OCI-LY3 (cell line): ENCODE measurements around the gene CD79B.

Source experiments
- H2AFZ ChIP-seq: fragments of 200-600, 300-600 bp; shearing (Covaris generic); 2 replicates; pipeline ENCODE4 v1.6.0; 2014; ENCODE audit warnings: antibody characterized with exemption, low read depth, low read length
- H3K27ac ChIP-seq: fragments of 200-600, 300-600 bp; sonication (generic); 2 replicates; pipeline ENCODE4 v1.5.1; 2014; ENCODE audit warnings: mild to moderate bottlenecking, low read length, moderate library complexity, mixed read lengths
- H3K27me3 ChIP-seq: fragments of 200-600, 300-600 bp; sonication (generic); 2 replicates; pipeline ENCODE4 v1.6.1; 2014; ENCODE audit warnings: low read depth, low read length, mixed read lengths
- H3K36me3 ChIP-seq: fragments of 200-600, 300-600 bp; sonication (generic); replicated peaks from 2 replicates; pipeline ENCODE3; 2014; ENCODE audit warnings: low read depth, low read length, mixed read lengths
- H3K4me1 ChIP-seq: fragments of 300-600, 200-600 bp; sonication (generic); 2 replicates; pipeline ENCODE4 v1.6.1; 2014; ENCODE audit warnings: low read length, mixed read lengths
- H3K4me2 ChIP-seq: fragments of 200-600, 300-600 bp; sonication (generic); 2 replicates; pipeline ENCODE4 v1.6.1; 2014; ENCODE audit warnings: low read length, mixed read lengths
- H3K4me3 ChIP-seq: fragments of 300-600, 200-600 bp; sonication (generic); 2 replicates; pipeline ENCODE4 v1.5.1; 2014; ENCODE audit warnings: antibody characterized with exemption, mild to moderate bottlenecking, low read length, moderate library complexity
- H3K79me2 ChIP-seq: fragments of 300-600, 200-600 bp; shearing (Covaris generic); 2 replicates; pipeline ENCODE4 v1.6.1; 2014; ENCODE audit warnings: mild to moderate bottlenecking, low read length, mixed read lengths
- H3K9ac ChIP-seq: fragments of 300-600, 200-600 bp; shearing (Covaris generic); 2 replicates; pipeline ENCODE4 v1.6.0; 2014; ENCODE audit warnings: mild to moderate bottlenecking, low read length, moderate library complexity
- H3K9me3 ChIP-seq: fragments of 200-600, 300-600 bp; shearing (Covaris generic); 2 replicates; pipeline ENCODE4 v1.6.1; 2014; ENCODE audit warnings: low read length, mixed read lengths; ENCODE audit not compliant: insufficient read depth
- H4K20me1 ChIP-seq: fragments of 200-600, 300-600 bp; sonication (generic); 2 replicates; pipeline ENCODE4 v1.6.1; 2016; ENCODE audit warnings: low read length, mixed read lengths; ENCODE audit not compliant: insufficient read depth
- EZH2phosphoT487 ChIP-seq: fragments of 200-600 bp; shearing (Covaris generic); IDR thresholded peaks from 2 replicates; pipeline ENCODE4 v1.6.1; 2018; ENCODE audit warnings: antibody characterized with exemption, mixed run types, low read depth
- TF ChIP-seq, protein P1 (sequence below): fragments of 200-600, 300-600 bp; sonication (generic); IDR thresholded peaks from 2 replicates; pipeline ENCODE4 v1.5.1; 2014; ENCODE audit warnings: antibody characterized with exemption, low read length, low read depth

Gene CD79B

DNA sequence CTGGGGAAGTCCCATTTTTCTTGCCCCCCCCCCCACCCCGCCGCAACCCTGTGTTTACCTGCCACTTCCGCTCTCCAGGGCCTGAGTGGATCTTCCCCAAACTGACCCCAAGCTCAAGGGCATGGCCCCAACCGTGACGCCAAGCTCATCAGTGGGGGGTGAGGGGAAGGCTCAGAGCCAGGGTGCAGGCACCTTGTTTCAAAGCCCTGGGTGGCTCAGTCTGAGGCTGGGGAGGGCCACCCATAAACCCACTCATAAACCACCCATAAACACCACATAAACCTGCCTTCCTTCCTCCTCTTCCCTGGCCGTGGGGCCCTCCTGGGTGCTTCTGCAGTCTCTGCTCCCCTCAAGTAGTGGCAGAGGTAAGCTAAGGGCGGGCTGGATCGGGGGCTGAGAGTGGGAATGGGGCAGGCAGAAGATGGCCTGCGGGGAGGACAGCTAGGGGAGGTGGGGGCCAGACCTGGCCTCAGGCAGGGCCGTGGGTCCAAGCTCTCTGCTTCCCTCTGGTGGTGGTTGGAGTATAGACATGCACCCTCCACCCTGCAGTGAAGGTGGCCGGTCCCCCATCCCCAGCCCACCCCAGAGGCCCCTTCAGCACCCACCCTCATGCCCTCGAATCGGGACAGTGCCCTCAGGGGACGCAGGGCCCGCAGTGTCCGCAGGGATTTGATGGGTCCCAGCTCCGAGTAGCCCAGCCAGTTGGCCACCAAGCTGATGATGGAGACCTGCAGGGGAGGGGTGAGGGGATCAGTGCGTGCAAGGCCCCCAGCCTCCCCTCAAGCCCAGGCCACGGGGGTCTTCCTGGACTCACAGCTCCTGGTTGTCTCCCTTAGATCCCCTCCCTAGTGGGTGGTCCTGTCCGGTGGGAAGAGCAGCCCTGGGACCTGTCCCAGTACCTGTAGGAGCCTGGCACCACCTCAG lies 14.6 kb upstream of the CD79B start:
- Histone ChIP-seq H3K9ac (peak overlapping the region; percentile 71), H3K36me3 (no peaks in the 10 kb centered on the region), H3K27me3 (peaks cover 15% of the 10 kb centered on the region), H3K4me2 (peak overlapping the region; percentile 96), H4K20me1 (no peaks in the 10 kb centered on the region), H3K4me3 (peak overlapping the region; percentile 72), H3K4me1 (peaks cover 26% of the 10 kb centered on the region), H2AFZ (peak overlapping the region; percentile 88; the same call in 1 of the 2 replicates), H3K79me2 (no peaks in the 10 kb centered on the region), H3K27ac (peak overlapping the region; percentile 68), H3K9me3 (no peaks in the 10 kb centered on the region)
- TF ChIP-seq, protein P1, sequence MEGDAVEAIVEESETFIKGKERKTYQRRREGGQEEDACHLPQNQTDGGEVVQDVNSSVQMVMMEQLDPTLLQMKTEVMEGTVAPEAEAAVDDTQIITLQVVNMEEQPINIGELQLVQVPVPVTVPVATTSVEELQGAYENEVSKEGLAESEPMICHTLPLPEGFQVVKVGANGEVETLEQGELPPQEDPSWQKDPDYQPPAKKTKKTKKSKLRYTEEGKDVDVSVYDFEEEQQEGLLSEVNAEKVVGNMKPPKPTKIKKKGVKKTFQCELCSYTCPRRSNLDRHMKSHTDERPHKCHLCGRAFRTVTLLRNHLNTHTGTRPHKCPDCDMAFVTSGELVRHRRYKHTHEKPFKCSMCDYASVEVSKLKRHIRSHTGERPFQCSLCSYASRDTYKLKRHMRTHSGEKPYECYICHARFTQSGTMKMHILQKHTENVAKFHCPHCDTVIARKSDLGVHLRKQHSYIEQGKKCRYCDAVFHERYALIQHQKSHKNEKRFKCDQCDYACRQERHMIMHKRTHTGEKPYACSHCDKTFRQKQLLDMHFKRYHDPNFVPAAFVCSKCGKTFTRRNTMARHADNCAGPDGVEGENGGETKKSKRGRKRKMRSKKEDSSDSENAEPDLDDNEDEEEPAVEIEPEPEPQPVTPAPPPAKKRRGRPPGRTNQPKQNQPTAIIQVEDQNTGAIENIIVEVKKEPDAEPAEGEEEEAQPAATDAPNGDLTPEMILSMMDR, result peak; percentile 62
- no peak for TF ChIP-seq EZH2phosphoT487

DNA sequence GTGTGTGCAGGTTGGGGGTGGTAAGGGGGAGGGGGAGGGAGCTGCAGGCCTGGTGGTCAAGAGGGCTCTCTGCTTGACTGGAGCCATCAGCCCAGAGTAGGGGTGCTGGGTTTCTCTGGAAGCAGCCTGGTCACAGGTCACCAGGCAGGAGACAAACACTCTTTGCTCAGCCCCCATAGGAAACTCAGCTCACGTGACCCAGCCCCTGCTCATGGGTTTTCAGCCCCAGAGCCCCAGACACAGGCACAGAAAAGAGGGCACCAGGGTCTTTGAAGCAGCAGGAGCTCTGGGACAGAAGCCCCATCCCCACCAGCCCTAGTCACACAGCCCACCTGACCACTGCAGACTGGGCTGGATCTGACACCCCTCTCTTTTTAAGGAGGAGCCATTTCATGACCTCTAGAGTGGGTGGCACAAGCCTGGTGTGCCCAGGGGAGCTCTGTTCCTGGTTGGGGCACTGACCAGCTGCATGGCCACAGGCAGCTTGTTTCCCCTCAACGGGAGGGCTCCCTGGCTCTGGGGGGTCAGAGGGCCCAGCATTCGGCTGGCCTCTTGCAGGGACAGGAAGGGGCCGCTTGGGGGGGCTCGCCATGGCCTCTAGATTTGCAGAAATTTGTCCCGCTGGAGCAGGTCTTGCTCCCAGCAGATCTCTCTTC lies 13.8 kb upstream of the CD79B start:
- Histone ChIP-seq H3K36me3 (no peaks in the 10 kb centered on the region), H3K9me3 (no peaks in the 10 kb centered on the region), H4K20me1 (no peaks in the 10 kb centered on the region), H3K4me1 (peaks cover 26% of the 10 kb centered on the region), H2AFZ (peak overlapping the region; percentile 26; the same call in 1 of the 2 replicates), H3K27ac (peak overlapping the region; percentile 21; the same call in 1 of the 2 replicates), H3K79me2 (no peaks in the 10 kb centered on the region), H3K9ac (peak overlapping the region; percentile 44; the same call in 1 of the 2 replicates), H3K4me2 (peak overlapping the region; percentile 96), H3K4me3 (peak overlapping the region; percentile 21; the same call in 1 of the 2 replicates), H3K27me3 (peaks cover 15% of the 10 kb centered on the region)
- TF ChIP-seq, protein P1, result peak; percentile 35
- no peak for TF ChIP-seq EZH2phosphoT487

DNA sequence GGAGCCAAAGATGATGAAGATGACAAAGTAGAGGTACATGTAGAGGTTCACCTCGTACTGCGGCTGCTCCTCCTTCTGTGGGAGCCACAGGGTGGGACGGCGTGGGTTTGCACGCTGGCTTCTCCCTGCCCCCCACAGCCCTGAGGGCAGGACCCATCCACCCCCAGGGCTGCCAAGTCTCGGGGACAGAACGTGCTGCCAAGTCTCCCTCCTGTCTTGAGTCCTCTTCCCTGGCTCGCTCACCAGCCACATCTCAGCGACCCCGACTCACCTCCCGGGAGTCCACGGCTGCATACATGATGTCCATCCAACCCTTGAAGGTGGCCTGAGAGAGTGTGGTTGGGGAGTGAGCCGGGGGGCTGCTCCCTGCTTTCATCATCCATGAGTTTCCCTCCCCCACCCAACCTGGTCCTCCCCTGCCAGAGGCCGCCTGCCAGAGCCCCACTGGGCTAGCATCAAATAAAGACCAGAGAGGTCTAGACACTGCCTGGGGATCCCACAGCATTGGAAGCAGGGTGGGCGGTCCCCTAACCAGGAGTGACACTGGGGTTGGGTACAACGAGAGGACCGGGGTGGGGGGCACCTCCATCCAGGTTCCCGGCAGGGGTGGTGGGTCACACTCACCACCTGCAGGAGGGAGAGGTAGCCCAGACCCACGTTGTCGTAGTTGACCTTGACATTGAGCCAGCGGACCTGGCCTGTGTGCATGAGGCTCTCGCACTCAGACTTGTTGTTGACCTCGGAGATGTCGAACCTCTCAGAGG lies 12.8 kb upstream of the CD79B start:
- Histone ChIP-seq H3K36me3 (no peaks in the 10 kb centered on the region), H3K27ac (no peak overlapping the region), H3K4me1 (peaks cover 20% of the 10 kb centered on the region), H3K27me3 (peaks cover 8% of the 10 kb centered on the region), H3K9ac (no peak overlapping the region), H2AFZ (no peak overlapping the region), H3K4me2 (no peak overlapping the region), H3K4me3 (no peak overlapping the region), H3K79me2 (no peaks in the 10 kb centered on the region), H4K20me1 (no peaks in the 10 kb centered on the region), H3K9me3 (no peaks in the 10 kb centered on the region)
- no peak for TF ChIP-seq EZH2phosphoT487
- TF ChIP-seq, protein P1, result no peak
